Stimulated activated CD4-positive, alpha-beta T cell treated with anti-CD3 and anti-CD28 coated beads, Interleukin-4, amount 100 ng/mL, for 48 hours (primary cell): ENCODE measurements around the gene PSMB9.
A peak's percentile ranks its signal among the peaks of the same experiment; 100 is the strongest.
"Not testable (repeated sequence)": the region's sequence is repeated elsewhere in the genome, so short reads cannot be mapped to it uniquely, and the experiment has no call there.

ENCODE experiments used
- DNase-seq, 2 donors: peaks; one replicate each; pipeline ENCODE4 v3.0.0-alpha.2; 2020; ENCODE audit warnings: low read depth in 2 of 2

Gene PSMB9

GRCh38 chr6:32853541-32854375, at the start of gene PSMB9, which contains the start of gene TAP1:
TSS of gene PSMB9 (plus strand) at chr6:32854192. CDS start at chr6:32854230, 38 bp downstream.
TSS of gene TAP1 (minus strand) at chr6:32853704. CDS start at chr6:32853636, 68 bp downstream.
- DNase-seq, result peak; percentile 93 to 94

GRCh38 chr6:32805404-32805803, 48.6 kb upstream of the PSMB9 start:
- DNase-seq, result not testable (repeated sequence)

- no peak for DNase-seq
Measured at GRCh38 chr6:32807020-32807580, 46.9 kb upstream of the PSMB9 start.

GRCh38 chr6:32809171-32809570, 44.8 kb upstream of the PSMB9 start:
- no peak for DNase-seq

- DNase-seq, result no peak
Measured at GRCh38 chr6:32814145-32814544, 39.8 kb upstream of the PSMB9 start.

GRCh38 chr6:32815115-32815514, 38.9 kb upstream of the PSMB9 start:
- no peak for DNase-seq

GRCh38 chr6:32815996-32816395, 38.0 kb upstream of the PSMB9 start:
- DNase-seq, result no peak

DNA sequence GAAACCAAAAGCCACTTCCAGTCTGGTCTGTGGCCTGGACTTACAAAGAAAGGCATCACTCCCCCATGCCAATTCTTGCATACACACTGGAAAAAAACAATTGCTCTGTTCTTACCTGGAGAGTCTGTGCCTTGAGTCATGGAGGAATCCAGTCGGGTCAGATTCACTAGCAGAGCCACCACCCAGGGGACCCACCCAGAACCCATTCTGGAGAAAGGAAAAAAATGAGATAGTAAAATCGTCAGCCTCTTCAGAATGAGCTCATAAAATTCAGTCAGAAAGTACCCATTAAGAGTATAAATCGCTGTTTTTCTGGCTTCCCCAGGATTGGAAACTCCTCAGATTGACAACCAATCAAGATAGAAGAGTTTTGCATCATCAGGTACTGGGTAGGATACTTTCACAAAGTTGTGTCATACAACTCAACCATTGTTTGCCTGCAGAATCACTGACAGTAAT, 37.2 kb upstream of the PSMB9 start, which contains the start of gene HLA-DOB:
Gene HLA-DOB (minus strand): TSS at position 257 of the 459 bp plus-strand sequence. CDS start 51 bp downstream, at position 206.
- no peak for DNase-seq

- no peak for DNase-seq
Measured at GRCh38 chr6:32818867-32819266, 35.1 kb upstream of the PSMB9 start.

GRCh38 chr6:32819729-32820128, 34.3 kb upstream of the PSMB9 start:
- no peak for DNase-seq

- no peak for DNase-seq
Measured at GRCh38 chr6:32825966-32826365, 28.0 kb upstream of the PSMB9 start.

GRCh38 chr6:32827025-32827424, 27.0 kb upstream of the PSMB9 start:
- DNase-seq, result no peak

DNA sequence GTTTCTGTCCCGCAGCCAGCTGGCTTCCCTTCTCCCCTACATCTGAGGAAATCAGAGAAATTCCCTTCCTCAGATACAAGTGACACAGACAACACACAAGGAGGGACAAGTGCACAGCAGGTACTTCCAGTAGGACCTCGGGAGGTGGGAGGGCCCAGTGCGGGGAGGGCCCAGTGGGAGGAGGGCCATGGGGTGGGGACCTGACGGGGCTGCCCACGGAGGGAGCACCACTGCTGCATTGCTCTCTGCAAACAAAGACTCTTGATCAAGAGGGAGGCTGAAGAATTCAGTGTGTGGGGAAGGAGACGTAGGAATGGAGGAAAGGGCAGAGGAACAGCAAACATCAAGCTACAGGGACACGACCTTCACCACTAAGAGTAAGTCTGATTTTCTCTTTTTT, 24.5 kb upstream of the PSMB9 start:
- no peak for DNase-seq

DNA sequence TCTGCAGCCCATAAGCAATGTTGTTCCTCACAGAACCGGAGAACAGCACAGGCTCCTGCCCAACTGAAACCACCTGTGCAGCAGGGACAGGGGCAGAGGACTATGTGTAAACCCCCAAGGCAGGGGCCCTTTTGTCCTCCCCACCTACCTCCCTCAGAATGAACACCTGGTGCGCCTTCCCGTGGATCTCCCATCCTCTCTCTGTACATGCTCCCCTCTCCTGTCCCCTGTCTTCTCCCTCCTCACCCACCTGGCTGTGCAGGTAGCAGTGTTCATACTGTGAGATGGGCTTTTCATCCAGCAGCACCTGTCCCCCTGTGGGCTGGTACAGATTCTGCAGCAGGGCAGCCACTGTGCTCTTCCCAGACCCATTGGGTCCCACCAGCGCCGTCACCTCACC, 24.0 kb upstream of the PSMB9 start:
- DNase-seq, result no peak

- no peak for DNase-seq
Measured at GRCh38 chr6:32830936-32831335, 23.1 kb upstream of the PSMB9 start.

GRCh38 chr6:32832535-32832934, 21.5 kb upstream of the PSMB9 start:
- no peak for DNase-seq

DNA sequence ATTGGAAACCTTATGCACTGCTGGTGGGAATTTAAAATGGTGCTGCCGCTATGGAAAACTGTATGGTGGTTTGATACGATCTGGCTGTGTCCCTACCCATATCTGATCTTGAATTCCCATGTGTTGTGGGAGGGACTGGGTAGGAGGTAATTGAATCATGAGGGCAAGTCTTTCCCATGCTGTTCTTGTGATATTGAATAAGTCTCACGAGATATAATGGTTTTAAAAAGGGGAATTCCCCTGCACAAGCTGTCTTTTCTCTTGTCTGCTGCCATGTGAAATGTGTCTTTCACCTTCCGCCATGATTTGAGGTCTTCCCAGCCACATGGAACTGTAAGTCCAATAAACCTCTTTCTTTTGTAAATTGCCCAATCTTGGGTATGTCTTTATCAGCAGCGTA, 20.3 kb upstream of the PSMB9 start:
- DNase-seq, result no peak

DNA sequence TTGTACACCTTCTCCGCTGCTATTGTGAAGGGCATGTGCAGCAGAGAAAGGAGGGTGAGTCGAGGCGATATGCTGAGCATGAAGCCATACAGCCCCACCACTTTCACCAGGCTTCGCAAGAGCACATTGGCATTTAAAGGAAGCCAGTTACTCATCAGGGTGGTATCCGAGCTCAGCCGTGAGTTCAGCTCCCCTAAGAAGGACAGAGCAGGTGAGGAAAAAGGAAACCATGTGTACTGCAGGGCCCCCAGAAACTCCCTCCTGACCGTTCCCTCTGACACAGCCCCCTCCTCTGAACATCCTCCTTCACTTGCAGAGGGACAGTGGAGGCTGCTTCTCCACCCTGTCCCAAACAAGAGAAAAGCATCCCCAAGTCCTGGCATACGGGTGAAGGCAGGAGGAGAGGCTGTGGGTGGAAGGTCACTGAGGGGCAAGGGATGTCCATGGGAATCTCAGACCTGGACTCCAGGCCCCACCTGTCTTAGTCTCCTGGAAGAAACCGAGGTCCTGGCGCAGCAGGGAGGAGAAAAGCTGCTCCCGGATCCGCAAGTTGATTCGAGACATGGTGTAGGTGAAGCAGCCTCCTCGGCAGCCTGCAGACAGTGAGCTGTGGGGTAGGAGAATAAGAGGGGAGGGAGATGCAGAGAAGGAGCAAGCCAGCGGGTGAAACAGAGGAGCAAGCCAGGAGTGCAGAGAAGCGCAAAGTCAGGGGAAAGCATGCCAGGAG, 18.7 kb upstream of the PSMB9 start:
- DNase-seq, result no peak

- DNase-seq, result no peak
Measured at GRCh38 chr6:32836873-32837272, 17.1 kb upstream of the PSMB9 start.

GRCh38 chr6:32837651-32838113, 16.3 kb upstream of the PSMB9 start:
- no peak for DNase-seq

GRCh38 chr6:32838114-32838958, 15.7 kb upstream of the PSMB9 start, which contains the start of gene TAP2:
TSS of gene TAP2 (minus strand) at chr6:32838739. CDS start at chr6:32838233, 506 bp downstream.
- peak; percentile 96 to 98 for DNase-seq
